HG03025 (cell line): ENCODE measurements around the gene C8A.

ENCODE experiments used
- ATAC-seq: cut with Tn5 transposase; IDR thresholded peaks from one replicate; pipeline ENCODE4 v1.9.1; 2021; ENCODE audit warnings: mild to moderate bottlenecking, moderate library complexity; ENCODE audit not compliant: unreplicated experiment, low FRiP score

C8A gene

GRCh38 chr1:56854521-56855099 lies at the start of gene C8A:
Gene C8A (plus strand): TSS chr1:56854797. CDS start chr1:56854902, 105 bp downstream.
- ATAC-seq = no peak

GRCh38 chr1:56806804-56807203 lies 47.8 kb upstream of the C8A start:
- no peak for ATAC-seq

- ATAC-seq = no peak
These were observed 46.2 kb upstream of the C8A start for GRCh38 chr1:56808410-56808809.

- no peak for ATAC-seq
These were observed 43.3 kb upstream of the C8A start for GRCh38 chr1:56811331-56811730.

GRCh38 chr1:56814205-56814604 lies 40.4 kb upstream of the C8A start:
- no peak for ATAC-seq

GRCh38 chr1:56816264-56816663 lies 38.3 kb upstream of the C8A start:
- no peak for ATAC-seq

GRCh38 chr1:56816909-56817308 lies 37.7 kb upstream of the C8A start:
- no peak for ATAC-seq

GRCh38 chr1:56817716-56818463 lies 36.7 kb upstream of the C8A start:
- no peak for ATAC-seq

GRCh38 chr1:56819387-56819899 lies 35.2 kb upstream of the C8A start, which contains the start of gene FYB2:
Gene FYB2 (minus strand): TSS chr1:56819404. CDS start chr1:56819290, 114 bp downstream.
- no peak for ATAC-seq

- ATAC-seq = peak; percentile 54
These were observed 33.7 kb upstream of the C8A start for GRCh38 chr1:56820755-56821461.

GRCh38 chr1:56821462-56821797 lies 33.2 kb upstream of the C8A start:
- no peak for ATAC-seq

GRCh38 chr1:56824271-56824670 lies 30.3 kb upstream of the C8A start:
- ATAC-seq = no peak

- ATAC-seq = no peak
These were observed 29.7 kb upstream of the C8A start for GRCh38 chr1:56824938-56825337.

GRCh38 chr1:56825436-56825835 lies 29.2 kb upstream of the C8A start:
- ATAC-seq = no peak

GRCh38 chr1:56827711-56828110 lies 26.9 kb upstream of the C8A start:
- no peak for ATAC-seq

GRCh38 chr1:56830052-56830451 lies 24.5 kb upstream of the C8A start:
- no peak for ATAC-seq

- ATAC-seq = no peak
These were observed 22.5 kb upstream of the C8A start for GRCh38 chr1:56831871-56832693.

- ATAC-seq = no peak
These were observed 21.5 kb upstream of the C8A start for GRCh38 chr1:56833088-56833487.

- no peak for ATAC-seq
These were observed 20.3 kb upstream of the C8A start for GRCh38 chr1:56834137-56834900.

- no peak for ATAC-seq
These were observed 18.9 kb upstream of the C8A start for GRCh38 chr1:56835657-56836056.
